Activated CD4-positive, alpha-beta T cell treated with anti-CD3 and anti-CD28 coated beads for 1 hour (primary cell): ENCODE measurements around the gene PPCDC.
A peak's percentile ranks its signal among the peaks of the same experiment; 100 is the strongest.

Experiments
- DNase-seq: peaks from one replicate; pipeline ENCODE4 v3.0.0-alpha.2; 2020

Gene PPCDC

GRCh38 chr15:75023181-75023871, at the start of gene PPCDC:
PPCDC (plus strand) TSS chr15:75023590; CDS start chr15:75028319, 4,729 bp downstream.
- peak; percentile 88 for DNase-seq

GRCh38 chr15:74976159-74976558, 47.2 kb upstream of the PPCDC start:
- no peak for DNase-seq

- no peak for DNase-seq
Measured at GRCh38 chr15:74977599-74977998, 45.8 kb upstream of the PPCDC start.

- DNase-seq = no peak
Measured at GRCh38 chr15:74978077-74978476, 45.3 kb upstream of the PPCDC start.

- no peak for DNase-seq
Measured at GRCh38 chr15:74978503-74978902, 44.9 kb upstream of the PPCDC start.

GRCh38 chr15:74982183-74982582, 41.2 kb upstream of the PPCDC start:
- DNase-seq = no peak

- no peak for DNase-seq
Measured at GRCh38 chr15:74983725-74984231, 39.6 kb upstream of the PPCDC start.

GRCh38 chr15:74988007-74988800, 35.2 kb upstream of the PPCDC start:
- DNase-seq = no peak

- no peak for DNase-seq
Measured at GRCh38 chr15:74989527-74989926, 33.9 kb upstream of the PPCDC start.

GRCh38 chr15:74992619-74993018, 30.8 kb upstream of the PPCDC start:
- DNase-seq = no peak

GRCh38 chr15:74994236-74994635, 29.2 kb upstream of the PPCDC start:
- no peak for DNase-seq

GRCh38 chr15:74994685-74995084, 28.7 kb upstream of the PPCDC start:
- DNase-seq = no peak

GRCh38 chr15:74995182-74995778, 28.1 kb upstream of the PPCDC start, which contains the start of gene SCAMP5:
SCAMP5 (plus strand) TSS chr15:74995563; CDS start chr15:75011840, 16,277 bp downstream.
- DNase-seq = peak; percentile 79

- no peak for DNase-seq
Measured at GRCh38 chr15:74995779-74996765, 27.3 kb upstream of the PPCDC start.

GRCh38 chr15:74997141-74997540, 26.2 kb upstream of the PPCDC start:
- DNase-seq = no peak

- no peak for DNase-seq
Measured at GRCh38 chr15:74997543-74997942, 25.8 kb upstream of the PPCDC start.

GRCh38 chr15:75001310-75001709, 22.1 kb upstream of the PPCDC start:
- DNase-seq = no peak

GRCh38 chr15:75002398-75002797, 21.0 kb upstream of the PPCDC start:
- no peak for DNase-seq

- no peak for DNase-seq
Measured at GRCh38 chr15:75007216-75007615, 16.2 kb upstream of the PPCDC start.

- DNase-seq = no peak
Measured at GRCh38 chr15:75008221-75008625, 15.2 kb upstream of the PPCDC start.

GRCh38 chr15:75008629-75009326, 14.6 kb upstream of the PPCDC start:
- DNase-seq = no peak

GRCh38 chr15:75016431-75016830, 7.0 kb upstream of the PPCDC start:
- no peak for DNase-seq
